GM18519 (cell line): ENCODE data around the gene XRCC6.
"Not testable (repeated sequence)": the region's sequence is repeated elsewhere in the genome, so short reads cannot be mapped to it uniquely, and the experiment has no call there.

ENCODE experiments used
- ATAC-seq: cut with Tn5 transposase; IDR thresholded peaks from one replicate; pipeline ENCODE4 v1.9.1; 2021; ENCODE audit warnings: mild to moderate bottlenecking, moderate library complexity; ENCODE audit not compliant: unreplicated experiment, low FRiP score

Gene XRCC6

GRCh38 chr22:41621099-41621910 lies at the start of gene XRCC6:
Gene XRCC6, plus strand, starts transcription at chr22:41621295. Its CDS starts 710 bp downstream, at chr22:41622005.
- ATAC-seq = peak; percentile 69

- no peak for ATAC-seq
Observed at GRCh38 chr22:41571786-41572185, 49.3 kb upstream of the XRCC6 start.

DNA sequence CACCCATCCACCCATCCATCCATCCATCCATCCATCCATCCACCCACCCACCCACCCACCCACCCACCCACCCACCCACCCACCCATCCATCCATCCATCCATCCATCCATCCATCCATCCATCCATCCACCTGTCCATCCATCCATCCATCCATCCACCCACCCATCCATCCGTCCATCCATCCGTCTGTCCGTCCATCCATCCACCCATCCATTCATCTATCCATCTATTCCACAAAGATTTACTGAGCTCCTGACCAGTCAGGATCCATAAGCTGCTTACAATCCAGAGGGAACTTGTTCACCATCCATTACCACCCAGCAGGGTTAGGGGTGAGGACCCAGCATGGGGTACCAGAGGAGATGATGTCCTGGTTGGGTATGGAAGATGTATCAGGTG lies 48.8 kb upstream of the XRCC6 start:
- ATAC-seq = not testable (repeated sequence)

GRCh38 chr22:41573677-41574076 lies 47.4 kb upstream of the XRCC6 start:
- no peak for ATAC-seq

DNA sequence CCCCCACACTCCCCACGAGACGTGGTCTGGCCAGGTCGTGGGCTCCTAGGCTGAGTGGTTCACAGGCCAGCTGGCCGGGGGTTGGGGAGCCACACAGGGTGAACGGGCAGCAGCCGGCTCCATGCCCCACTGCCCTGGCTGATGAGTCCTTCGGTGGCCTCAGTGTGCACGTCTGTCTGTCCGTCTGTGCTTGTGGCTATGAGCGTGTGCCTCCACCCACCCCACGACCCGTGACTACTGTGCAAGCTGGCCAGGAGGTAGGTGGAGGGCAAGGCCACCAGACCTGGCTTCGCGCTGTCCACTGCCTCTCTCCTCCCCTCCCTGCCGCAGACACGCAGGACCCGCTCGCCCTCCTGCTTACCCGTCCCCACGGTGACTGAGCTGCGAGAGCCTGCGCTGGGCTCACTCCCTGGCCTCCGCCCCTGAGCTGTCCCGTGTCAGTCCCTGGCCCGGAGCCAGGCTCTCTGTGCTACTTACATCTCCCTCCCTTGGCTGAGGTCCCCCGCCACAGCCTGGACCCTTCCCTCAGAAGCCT lies 46.2 kb upstream of the XRCC6 start:
- ATAC-seq = no peak

- ATAC-seq = no peak
Observed at GRCh38 chr22:41575533-41575932, 45.6 kb upstream of the XRCC6 start.

- no peak for ATAC-seq
Observed at GRCh38 chr22:41576877-41577276, 44.2 kb upstream of the XRCC6 start.

DNA sequence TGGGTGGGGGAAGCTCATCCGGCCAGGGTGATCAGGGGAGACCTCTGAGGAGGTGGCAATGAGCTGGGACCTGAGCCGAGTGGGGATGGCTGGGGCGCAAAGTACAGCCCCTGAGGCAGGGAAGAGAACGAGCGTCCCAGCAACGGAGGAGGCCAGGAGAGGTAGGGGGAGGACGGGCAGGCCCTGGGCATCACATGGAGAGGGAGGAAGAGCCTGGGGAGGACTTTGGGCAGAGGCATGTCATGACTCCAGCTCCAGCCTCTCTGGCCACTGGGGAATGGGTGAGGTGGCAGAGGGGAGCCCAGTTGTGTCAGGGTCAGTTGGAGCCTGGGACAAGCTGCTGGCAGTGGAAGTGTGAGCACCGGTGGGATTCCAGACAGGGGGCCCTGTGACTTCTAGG lies 43.0 kb upstream of the XRCC6 start:
- no peak for ATAC-seq

DNA sequence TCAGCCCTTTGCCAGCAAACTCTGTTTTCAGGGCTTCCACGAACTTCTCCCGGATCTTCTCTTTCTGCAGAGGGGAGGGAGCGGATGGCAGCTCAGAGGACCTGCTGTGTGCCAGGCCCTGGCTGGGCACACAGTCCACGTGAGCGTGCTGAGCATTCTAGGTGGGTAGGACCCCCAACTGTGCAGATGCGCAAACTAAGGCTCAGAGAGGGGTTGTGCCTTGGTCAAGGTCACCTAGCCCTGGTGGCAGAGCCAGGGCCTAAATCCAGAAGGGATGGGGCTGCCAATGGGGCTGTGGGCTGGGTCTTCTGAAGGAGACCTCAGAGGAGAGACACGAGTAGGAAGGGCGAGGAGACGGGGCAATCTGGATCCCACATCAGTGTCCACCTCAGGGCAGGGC lies 42.3 kb upstream of the XRCC6 start:
- no peak for ATAC-seq

GRCh38 chr22:41579297-41579996 lies 41.6 kb upstream of the XRCC6 start:
- no peak for ATAC-seq

GRCh38 chr22:41579997-41580355 lies 41.1 kb upstream of the XRCC6 start:
- no peak for ATAC-seq

- no peak for ATAC-seq
Observed at GRCh38 chr22:41582694-41583093, 38.4 kb upstream of the XRCC6 start.

GRCh38 chr22:41584881-41585280 lies 36.2 kb upstream of the XRCC6 start:
- ATAC-seq = no peak

DNA sequence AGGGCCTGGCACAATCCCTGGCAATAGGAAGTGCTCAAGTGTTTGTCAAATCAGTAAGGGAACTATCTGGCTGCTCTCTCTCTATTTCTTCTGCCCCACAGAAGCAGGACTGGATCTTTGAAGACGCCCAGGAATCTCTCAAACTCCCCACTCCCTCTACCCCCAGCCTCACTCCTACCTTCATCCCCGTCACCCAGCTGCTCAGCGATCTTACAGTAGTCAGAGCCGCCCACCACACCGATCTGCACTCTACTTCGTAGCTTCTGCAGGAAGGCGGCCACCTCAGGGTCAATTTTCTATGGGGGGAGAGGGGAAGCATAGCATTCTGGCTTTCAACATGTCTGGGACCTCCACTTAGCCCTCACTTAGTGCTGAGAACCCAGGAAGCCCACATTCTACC lies 35.2 kb upstream of the XRCC6 start:
- no peak for ATAC-seq

DNA sequence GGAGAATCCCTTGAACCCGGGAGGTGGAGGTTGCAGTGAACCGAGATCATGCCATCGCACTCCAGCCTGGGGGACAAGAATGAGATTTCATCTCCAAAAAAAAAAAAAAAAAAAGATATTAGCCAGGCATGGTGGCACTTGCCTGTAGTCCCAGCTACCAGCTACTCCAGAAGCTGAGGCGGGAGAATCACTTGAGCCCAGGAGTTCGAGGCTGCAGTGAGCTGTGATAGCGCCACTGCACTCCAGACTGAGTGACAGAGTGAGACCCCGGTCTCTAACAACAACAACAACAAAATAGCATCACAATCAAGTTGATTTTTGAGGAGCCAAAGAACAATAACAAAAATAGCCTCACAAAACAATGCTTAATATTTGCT lies 33.8 kb upstream of the XRCC6 start:
- no peak for ATAC-seq

DNA sequence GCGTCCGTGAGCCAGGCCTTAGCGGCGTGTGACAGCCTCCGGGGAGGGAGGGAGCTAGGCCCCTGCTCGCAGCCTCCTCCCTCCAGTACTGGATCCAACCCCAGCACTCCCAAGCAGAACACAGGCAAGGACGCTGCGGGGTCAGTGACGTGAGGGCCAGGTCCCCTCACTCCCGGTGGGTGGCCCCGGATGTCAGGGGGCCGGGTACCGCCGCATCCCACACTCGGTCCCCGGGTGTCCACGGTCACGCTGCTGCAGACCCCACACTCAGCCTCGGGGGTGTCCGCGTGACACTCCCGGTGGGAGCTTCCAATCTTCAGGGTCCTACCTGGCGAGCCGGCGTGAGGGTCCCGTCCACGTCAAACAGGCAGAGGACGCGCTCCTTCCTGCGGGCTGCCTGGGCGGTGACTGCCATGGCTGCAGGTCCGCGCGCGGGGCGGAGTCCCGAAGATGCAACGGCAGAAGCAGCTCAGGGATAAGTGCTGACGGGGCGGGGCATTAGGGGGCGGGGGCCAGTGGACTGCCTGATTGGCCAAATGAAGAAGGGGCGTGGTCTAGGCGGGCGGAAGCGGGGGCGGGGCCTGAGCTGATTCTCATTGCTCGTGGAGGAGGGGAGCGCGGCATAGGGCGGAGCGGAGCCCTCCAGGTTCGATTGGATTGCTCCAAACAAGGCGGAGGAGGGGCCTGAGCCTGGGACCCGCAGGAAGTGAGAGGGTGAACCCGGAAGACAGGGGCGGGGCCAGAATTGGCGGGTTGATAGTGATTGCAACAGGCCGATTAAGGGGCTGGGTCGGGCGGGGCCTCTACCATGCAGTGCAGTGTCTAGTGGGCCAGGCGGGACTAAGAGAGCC lies 31.5 kb upstream of the XRCC6 start, which contains the start of gene PMM1:
Gene PMM1, minus strand, starts transcription at position 450 of the 851 bp plus-strand sequence. Its CDS starts 35 bp downstream, at position 415.
- peak; percentile 75 for ATAC-seq

DNA sequence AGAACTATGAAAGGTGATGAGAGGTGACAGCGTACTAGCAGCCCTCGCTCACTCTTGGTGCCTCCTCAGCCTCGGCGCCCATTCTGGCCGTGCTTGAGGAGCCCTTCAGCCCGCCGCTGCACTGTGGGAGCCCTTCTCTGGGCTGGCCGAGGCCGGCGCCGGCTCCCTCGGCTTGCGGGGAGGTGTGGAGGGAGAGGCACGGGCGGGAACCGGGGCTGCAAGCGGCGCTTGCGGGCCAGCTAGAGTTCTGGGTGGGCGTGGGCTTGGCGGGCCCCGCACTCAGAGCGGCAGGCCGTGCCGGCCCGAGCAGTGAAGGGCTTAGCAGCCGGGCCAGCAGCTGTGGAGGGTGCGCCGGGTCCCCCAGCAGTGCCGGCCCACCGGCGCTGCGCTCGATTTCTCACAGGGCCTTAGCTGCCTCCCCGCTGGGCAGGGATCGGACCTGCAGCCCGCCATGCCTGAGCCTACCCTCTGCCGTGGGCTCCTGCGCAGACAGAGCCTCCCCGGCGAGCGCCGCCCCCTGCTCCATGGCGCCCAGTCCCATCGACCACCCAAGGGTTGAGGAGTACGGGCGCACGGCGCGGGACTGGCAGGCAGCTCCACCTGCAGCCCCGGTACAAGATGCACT lies 27.6 kb upstream of the XRCC6 start:
- not testable (repeated sequence) for ATAC-seq

- no peak for ATAC-seq
Observed at GRCh38 chr22:41595703-41596102, 25.4 kb upstream of the XRCC6 start.

DNA sequence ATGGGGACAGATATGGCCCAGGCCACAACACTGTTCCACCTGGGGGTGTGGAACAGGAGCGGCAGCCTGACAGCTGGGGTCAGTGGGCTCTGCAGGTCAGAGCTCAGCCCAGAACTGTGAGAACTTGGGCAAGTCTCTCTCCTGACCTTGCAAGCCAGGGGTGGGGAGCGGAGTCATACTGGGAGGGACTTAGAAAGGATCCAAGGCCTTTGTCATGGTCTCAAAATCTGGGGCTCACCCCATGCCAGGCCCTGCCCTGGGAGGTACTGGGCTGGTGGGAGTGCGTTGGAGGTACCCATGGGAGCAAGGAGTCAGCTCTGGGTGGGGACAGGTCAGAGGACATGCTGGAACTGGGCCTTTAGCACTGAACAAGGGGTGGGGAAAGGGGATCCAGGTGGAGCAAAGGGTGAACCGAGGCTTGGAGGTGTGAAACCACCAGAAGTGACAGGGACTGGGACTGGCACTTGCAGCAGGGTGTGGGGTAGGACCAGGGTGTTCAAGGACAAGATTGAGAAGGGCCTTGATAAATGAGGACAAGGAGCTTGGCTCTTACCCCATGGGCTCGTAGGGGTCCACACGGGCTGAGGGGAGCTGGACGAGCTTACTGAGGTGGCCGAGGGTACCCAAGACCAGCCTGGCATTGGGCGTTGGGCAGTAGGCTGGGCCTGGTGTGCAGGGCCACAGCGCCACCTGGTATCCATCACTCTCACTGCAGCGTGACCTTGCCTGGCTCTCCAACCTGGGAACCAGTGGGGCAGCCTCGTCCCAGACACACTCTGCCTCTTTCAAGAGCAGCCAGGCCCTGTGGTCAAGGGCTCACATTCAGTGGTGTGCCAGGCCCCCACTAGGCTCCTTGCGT lies 24.1 kb upstream of the XRCC6 start:
- ATAC-seq = no peak

DNA sequence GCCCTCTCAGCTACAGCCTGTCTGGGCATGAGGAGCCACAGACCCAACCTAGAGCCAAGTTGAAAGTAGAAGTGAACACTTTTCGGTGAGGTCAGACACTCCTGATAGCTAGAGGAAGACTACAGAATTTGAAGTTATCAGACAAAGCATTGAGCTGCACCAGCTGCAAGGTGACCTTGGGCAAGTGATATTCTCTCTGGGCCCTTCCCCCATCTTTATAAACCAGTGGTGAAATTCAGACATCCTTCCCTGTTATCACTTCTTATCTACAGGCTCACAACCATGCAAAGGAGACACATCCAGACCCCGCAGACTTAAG lies 23.5 kb upstream of the XRCC6 start:
- ATAC-seq = no peak
